OCI-LY7 (cell line): ENCODE data around the gene NFKBIB. TPM values are rescaled to one million over a fixed set of nuclear protein-coding genes. Genes with fewer than 3 reads are reported as not detected.

Experiments used
- BruUV-seq: library from RNA; stranded (reverse); fragments of 400-500 nt; replicated peaks from 2 replicates; lab custom pipeline; 2021; lab: Mats Ljungman, UMichigan
- CTCF ChIA-PET: fragments of 300-600 bp; sonication (Branson Sonifier 250); formaldehyde crosslinking; loops from one replicate; lab custom pipeline; 2022; ENCODE audit warnings: antibody characterized with exemption; ENCODE audit not compliant: unreplicated experiment; lab: Charles Lee
- POLR2A ChIA-PET: fragments of 300-600 bp; sonication (Branson Sonifier 250); formaldehyde crosslinking; loops from one replicate; lab custom pipeline; 2022; ENCODE audit warnings: antibody characterized with exemption; lab: Charles Lee
- DNase-seq: peaks from one replicate; pipeline ENCODE4 v3.0.0-alpha.2; 2015; ENCODE audit warnings: low spot score
- H2AFZ ChIP-seq: fragments of 200-600 bp; sonication (generic), shearing (Covaris generic); 2 replicates; pipeline ENCODE4 v1.6.1; 2014; ENCODE audit warnings: mild to moderate bottlenecking, antibody characterized with exemption, low read length, moderate library complexity
- H3K27ac ChIP-seq: fragments of 200-600 bp; sonication (generic); 2 replicates; pipeline ENCODE4 v1.5.1; 2014; ENCODE audit warnings: mixed run types, low read depth, mild to moderate bottlenecking, moderate library complexity, low read length, inconsistent platforms; ENCODE audit not compliant: poor library complexity, severe bottlenecking
- H3K36me3 ChIP-seq: fragments of 200-600 bp; sonication (generic); 2 replicates; pipeline ENCODE4 v1.6.1; 2014; ENCODE audit warnings: mild to moderate bottlenecking, antibody characterized with exemption, low read length, moderate library complexity, mixed read lengths; ENCODE audit not compliant: insufficient read depth
- H3K4me1 ChIP-seq: fragments of 200-600 bp; sonication (generic); 2 replicates; pipeline ENCODE4 v1.5.1; 2014; ENCODE audit warnings: mild to moderate bottlenecking, low read length; ENCODE audit not compliant: insufficient read depth, poor library complexity, severe bottlenecking
- H3K4me2 ChIP-seq: fragments of 200-600 bp; sonication (generic); 2 replicates; pipeline ENCODE4 v1.6.1; 2014; ENCODE audit warnings: mild to moderate bottlenecking, low read length
- H3K4me3 ChIP-seq: fragments of 200-600 bp; sonication (generic); 2 replicates; pipeline ENCODE4 v1.5.1; 2014; ENCODE audit warnings: mild to moderate bottlenecking, low read depth, low read length; ENCODE audit not compliant: poor library complexity, severe bottlenecking
- H3K79me2 ChIP-seq: fragments of 200-600 bp; sonication (generic); 2 replicates; pipeline ENCODE4 v1.6.1; 2016; ENCODE audit warnings: low read depth, mild to moderate bottlenecking, low read length, moderate library complexity, mixed read lengths; ENCODE audit not compliant: insufficient read depth
- H3K9me2 ChIP-seq: fragments of 200-600 bp; sonication (generic); 2 replicates; pipeline ENCODE4 v1.6.1; 2016; ENCODE audit warnings: mild to moderate bottlenecking, low read length, mixed read lengths; ENCODE audit not compliant: insufficient read depth
- H3K9me3 ChIP-seq: fragments of 200-600 bp; sonication (generic); 2 replicates; pipeline ENCODE4 v1.6.1; 2014; ENCODE audit warnings: mild to moderate bottlenecking, mixed run types, low read length, mixed read lengths
- H4K20me1 ChIP-seq: fragments of 200-600 bp; sonication (generic); 2 replicates; pipeline ENCODE4 v1.6.1; 2014; ENCODE audit warnings: mild to moderate bottlenecking, antibody characterized with exemption, low read length, moderate library complexity, mixed read lengths; ENCODE audit not compliant: insufficient read depth
- CTCF ChIP-seq: fragments of 200-600 bp; sonication (generic); conservative IDR thresholded peaks from 2 replicates; pipeline ENCODE4 v1.5.1; 2014; ENCODE audit warnings: mild to moderate bottlenecking, antibody characterized with exemption, low read length, moderate library complexity, mixed read lengths
- EZH2phosphoT487 ChIP-seq: fragments of 200-600 bp; sonication (generic); IDR thresholded peaks from 2 replicates; pipeline ENCODE4 v1.6.1; 2018; ENCODE audit warnings: low read depth, borderline replicate concordance, mild to moderate bottlenecking, mixed run types, antibody characterized with exemption, low read length, moderate library complexity, mixed read lengths
- intact Hi-C: fragments of 100-400 bp; cut with micrococcal nuclease; formaldehyde crosslinking; loops from one replicate; pipeline ENCODE4 v1.10.0; 2022; ENCODE audit not compliant: unreplicated experiment
- total RNA-seq, 2 experiments: library from RNA; depleted of rRNA in 1 of 2; stranded (reverse); fragments of >200 nt in 1 of 2; shearing (Covaris generic) in 1 of 2; gene quantifications; 2 replicates each; pipeline ENCODE4 v1.2.3, GENCODE V29; 2014 to 2022

The NFKBIB gene
- total RNA-seq, 2 experiments from 2014 or later, result 20.4 to 25.3 TPM

- Histone ChIP-seq H3K4me3 (no peak overlapping the region), H3K27ac (no peak overlapping the region), H3K9me2 (no peaks in the 10 kb centered on the region), H2AFZ (no peak overlapping the region), H3K4me2 (no peak overlapping the region), H3K4me1 (no peaks in the 10 kb centered on the region), H3K9me3 (no peaks in the 10 kb centered on the region), H4K20me1 (no peaks in the 10 kb centered on the region), H3K79me2 (no peaks in the 10 kb centered on the region), H3K36me3 (no peaks in the 10 kb centered on the region)
- DNase-seq, result no peak
- no TSS peak for BruUV-seq
- TF ChIP-seq EZH2phosphoT487 (no peak), CTCF (no peak)
- CTCF ChIA-PET, result no interaction called here
- intact Hi-C loops, result no loop called here
- POLR2A ChIA-PET, result interaction anchor here (0.6 kb wide), 2 partner anchors 111 to 149 kb away, joined by 3 to 4 read pairs; no protein-coding TSS in a partner anchor
Measured at GRCh38 chr19:38913958-38914357, 14.2 kb downstream of the NFKBIB start.

- intact Hi-C loops, result no loop called here
- Histone ChIP-seq H2AFZ (no peak overlapping the region), H3K4me1 (no peaks in the 10 kb centered on the region), H3K79me2 (no peaks in the 10 kb centered on the region), H3K4me2 (no peak overlapping the region), H3K27ac (no peak overlapping the region), H3K9me2 (no peaks in the 10 kb centered on the region), H3K36me3 (no peaks in the 10 kb centered on the region), H3K4me3 (no peak overlapping the region), H3K9me3 (no peaks in the 10 kb centered on the region), H4K20me1 (no peaks in the 10 kb centered on the region)
- ChIA-PET CTCF (no interaction called here), POLR2A (no interaction called here)
- no peak for TF ChIP-seq EZH2phosphoT487
- no peak for TF ChIP-seq CTCF
- no peak for DNase-seq
- BruUV-seq, result no TSS peak
Measured at GRCh38 chr19:38915329-38916321, 15.9 kb downstream of the NFKBIB start.

- intact Hi-C loops, result no loop called here
- H3K9me3 ChIP-seq, result no peaks in the 10 kb centered on the region
- CTCF ChIA-PET, result no interaction called here
Measured at GRCh38 chr19:38917516-38917915, 17.7 kb downstream of the NFKBIB start.

More at GRCh38 chr19:38917516-38917915, 17.7 kb downstream of the NFKBIB start:
- Histone ChIP-seq H3K79me2 (no peaks in the 10 kb centered on the region), H3K9me2 (no peaks in the 10 kb centered on the region), H3K4me1 (no peaks in the 10 kb centered on the region), H2AFZ (no peak overlapping the region), H3K27ac (no peak overlapping the region), H3K4me3 (no peak overlapping the region), H3K4me2 (no peak overlapping the region), H3K36me3 (peaks cover 9% of the 10 kb centered on the region; the same call in 1 of the 2 replicates), H4K20me1 (no peaks in the 10 kb centered on the region)
- TF ChIP-seq CTCF, result no peak
- no peak for TF ChIP-seq EZH2phosphoT487
- BruUV-seq, result no TSS peak
- DNase-seq, result no peak
- POLR2A ChIA-PET, result interaction anchor here (0.5 kb wide), 2 partner anchors 156 to 376 kb away, joined by 4 read pairs; no protein-coding TSS in a partner anchor
